ENCODE measurements around the gene UPB1. TPM values are rescaled to one million over a fixed set of nuclear protein-coding genes. Genes with fewer than 3 reads are reported as not detected.

Gene UPB1
- total RNA-seq, 1 experiment from 2014 or later, result 0.09 TPM

- no peak for TF ChIP-seq E2F4 (CRISPR knock-in tag; IDR thresholded peaks at IDR 0.05; ENCODE audit: borderline replicate concordance, low read depth)
Measured at GRCh38 chr22:24514241-24515026, 19.3 kb downstream of the UPB1 start (continued).

DNA sequence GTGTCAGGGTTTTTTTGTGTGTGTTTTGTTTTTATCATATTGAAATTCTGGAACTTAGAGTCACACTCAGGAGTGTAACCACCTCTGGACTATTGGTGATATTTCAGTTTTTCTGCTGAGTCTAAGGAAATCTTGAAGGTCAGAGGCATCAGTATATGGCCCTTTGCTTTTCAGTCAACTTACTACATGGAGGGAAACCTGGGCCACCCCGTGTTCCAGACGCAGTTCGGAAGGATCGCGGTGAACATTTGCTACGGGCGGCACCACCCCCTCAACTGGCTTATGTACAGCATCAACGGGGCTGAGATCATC lies 19.9 kb downstream of the UPB1 start:
- POLR2A ChIA-PET, result no interaction called here
- peaks cover 13% of the 10 kb centered on the region for H3K4me1 Mint-ChIP-seq
- H3K4me3 Mint-ChIP-seq, result no peak overlapping the region
- TF ChIP-seq FOXJ3 (CRISPR knock-in tag; IDR thresholded peaks at IDR 0.05; ENCODE audit: borderline replicate concordance) (no peak), HMGA2 (CRISPR knock-in tag; IDR thresholded peaks at IDR 0.05) (no peak), TP53 (CRISPR knock-in tag; IDR thresholded peaks at IDR 0.05) (no peak), TEAD1 (CRISPR knock-in tag; IDR thresholded peaks at IDR 0.05) (no peak), OVOL2 (CRISPR knock-in tag; IDR thresholded peaks at IDR 0.05; ENCODE audit: borderline replicate concordance) (no peak), FOXP4 (CRISPR knock-in tag; IDR thresholded peaks at IDR 0.05) (no peak), AR (CRISPR knock-in tag; IDR thresholded peaks at IDR 0.05) (no peak), CREM (CRISPR knock-in tag; IDR thresholded peaks at IDR 0.05) (no peak), ARID4B (CRISPR knock-in tag; IDR thresholded peaks at IDR 0.05; ENCODE audit: borderline replicate concordance) (no peak), MYBL2 (CRISPR knock-in tag; IDR thresholded peaks at IDR 0.05) (no peak), SMAD4 (CRISPR knock-in tag; IDR thresholded peaks at IDR 0.05) (no peak), ZNF263 (CRISPR knock-in tag; IDR thresholded peaks at IDR 0.05; ENCODE audit: low read depth) (no peak), ZNF281 (CRISPR knock-in tag; IDR thresholded peaks at IDR 0.05) (no peak)
- TF ChIP-seq, protein P1, sequence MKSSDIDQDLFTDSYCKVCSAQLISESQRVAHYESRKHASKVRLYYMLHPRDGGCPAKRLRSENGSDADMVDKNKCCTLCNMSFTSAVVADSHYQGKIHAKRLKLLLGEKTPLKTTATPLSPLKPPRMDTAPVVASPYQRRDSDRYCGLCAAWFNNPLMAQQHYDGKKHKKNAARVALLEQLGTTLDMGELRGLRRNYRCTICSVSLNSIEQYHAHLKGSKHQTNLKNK (CRISPR knock-in tag; IDR thresholded peaks at IDR 0.05), result no peak
- TF ChIP-seq, protein P2, sequence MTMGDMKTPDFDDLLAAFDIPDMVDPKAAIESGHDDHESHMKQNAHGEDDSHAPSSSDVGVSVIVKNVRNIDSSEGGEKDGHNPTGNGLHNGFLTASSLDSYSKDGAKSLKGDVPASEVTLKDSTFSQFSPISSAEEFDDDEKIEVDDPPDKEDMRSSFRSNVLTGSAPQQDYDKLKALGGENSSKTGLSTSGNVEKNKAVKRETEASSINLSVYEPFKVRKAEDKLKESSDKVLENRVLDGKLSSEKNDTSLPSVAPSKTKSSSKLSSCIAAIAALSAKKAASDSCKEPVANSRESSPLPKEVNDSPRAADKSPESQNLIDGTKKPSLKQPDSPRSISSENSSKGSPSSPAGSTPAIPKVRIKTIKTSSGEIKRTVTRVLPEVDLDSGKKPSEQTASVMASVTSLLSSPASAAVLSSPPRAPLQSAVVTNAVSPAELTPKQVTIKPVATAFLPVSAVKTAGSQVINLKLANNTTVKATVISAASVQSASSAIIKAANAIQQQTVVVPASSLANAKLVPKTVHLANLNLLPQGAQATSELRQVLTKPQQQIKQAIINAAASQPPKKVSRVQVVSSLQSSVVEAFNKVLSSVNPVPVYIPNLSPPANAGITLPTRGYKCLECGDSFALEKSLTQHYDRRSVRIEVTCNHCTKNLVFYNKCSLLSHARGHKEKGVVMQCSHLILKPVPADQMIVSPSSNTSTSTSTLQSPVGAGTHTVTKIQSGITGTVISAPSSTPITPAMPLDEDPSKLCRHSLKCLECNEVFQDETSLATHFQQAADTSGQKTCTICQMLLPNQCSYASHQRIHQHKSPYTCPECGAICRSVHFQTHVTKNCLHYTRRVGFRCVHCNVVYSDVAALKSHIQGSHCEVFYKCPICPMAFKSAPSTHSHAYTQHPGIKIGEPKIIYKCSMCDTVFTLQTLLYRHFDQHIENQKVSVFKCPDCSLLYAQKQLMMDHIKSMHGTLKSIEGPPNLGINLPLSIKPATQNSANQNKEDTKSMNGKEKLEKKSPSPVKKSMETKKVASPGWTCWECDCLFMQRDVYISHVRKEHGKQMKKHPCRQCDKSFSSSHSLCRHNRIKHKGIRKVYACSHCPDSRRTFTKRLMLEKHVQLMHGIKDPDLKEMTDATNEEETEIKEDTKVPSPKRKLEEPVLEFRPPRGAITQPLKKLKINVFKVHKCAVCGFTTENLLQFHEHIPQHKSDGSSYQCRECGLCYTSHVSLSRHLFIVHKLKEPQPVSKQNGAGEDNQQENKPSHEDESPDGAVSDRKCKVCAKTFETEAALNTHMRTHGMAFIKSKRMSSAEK (CRISPR knock-in tag; IDR thresholded peaks at IDR 0.05; ENCODE audit: borderline replicate concordance), result no peak

More for the DNA sequence above, 19.9 kb downstream of the UPB1 start:
- no peak for ATAC-seq
- CTCF ChIA-PET, result interaction anchor here (0.8 to 6.1 kb wide), 3 partner anchors 77 to 94 kb away, joined by 3 to 32 read pairs (median 3); no protein-coding TSS in a partner anchor
- DNase-seq (ENCODE audit: low spot score), result no peak
- no peak overlapping the region for H3K27ac Mint-ChIP-seq
- H3K27me3 Mint-ChIP-seq (ENCODE audit: low read depth), result peaks cover 3% of the 10 kb centered on the region; the same call in 1 of the 2 replicates
- no peaks in the 10 kb centered on the region for H3K36me3 Mint-ChIP-seq
- H3K9me3 Mint-ChIP-seq, result no peaks in the 10 kb centered on the region

Measured in WTC11 (cell line).